ENCODE measurements around the gene THTPA. TPM values are rescaled to one million over a fixed set of nuclear protein-coding genes. Genes with fewer than 3 reads are reported as not detected.

Gene THTPA
- total RNA-seq, 4 donors from 2014 or later, result 12.5 to 19.6 (median 16.7) TPM

DNA sequence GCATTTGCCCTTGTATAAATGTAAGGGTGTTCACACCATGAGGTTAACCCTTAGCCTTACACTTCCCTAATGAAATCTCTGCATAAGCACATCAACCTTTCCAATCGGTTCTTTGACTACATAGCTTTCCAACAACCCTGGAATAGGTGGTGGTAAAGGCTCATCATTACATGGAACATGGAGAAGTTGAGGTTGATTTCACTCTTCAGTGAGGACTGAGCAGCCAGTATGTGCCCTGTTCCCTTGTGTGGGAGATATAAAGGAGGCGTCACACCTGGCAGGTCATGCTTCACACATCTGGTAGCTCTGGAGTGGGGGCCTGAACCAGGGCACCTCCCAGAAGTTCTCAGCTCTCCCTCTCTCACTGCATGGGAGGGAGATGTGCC lies 44.2 kb downstream of the THTPA start:
- TF ChIP-seq, protein P1, sequence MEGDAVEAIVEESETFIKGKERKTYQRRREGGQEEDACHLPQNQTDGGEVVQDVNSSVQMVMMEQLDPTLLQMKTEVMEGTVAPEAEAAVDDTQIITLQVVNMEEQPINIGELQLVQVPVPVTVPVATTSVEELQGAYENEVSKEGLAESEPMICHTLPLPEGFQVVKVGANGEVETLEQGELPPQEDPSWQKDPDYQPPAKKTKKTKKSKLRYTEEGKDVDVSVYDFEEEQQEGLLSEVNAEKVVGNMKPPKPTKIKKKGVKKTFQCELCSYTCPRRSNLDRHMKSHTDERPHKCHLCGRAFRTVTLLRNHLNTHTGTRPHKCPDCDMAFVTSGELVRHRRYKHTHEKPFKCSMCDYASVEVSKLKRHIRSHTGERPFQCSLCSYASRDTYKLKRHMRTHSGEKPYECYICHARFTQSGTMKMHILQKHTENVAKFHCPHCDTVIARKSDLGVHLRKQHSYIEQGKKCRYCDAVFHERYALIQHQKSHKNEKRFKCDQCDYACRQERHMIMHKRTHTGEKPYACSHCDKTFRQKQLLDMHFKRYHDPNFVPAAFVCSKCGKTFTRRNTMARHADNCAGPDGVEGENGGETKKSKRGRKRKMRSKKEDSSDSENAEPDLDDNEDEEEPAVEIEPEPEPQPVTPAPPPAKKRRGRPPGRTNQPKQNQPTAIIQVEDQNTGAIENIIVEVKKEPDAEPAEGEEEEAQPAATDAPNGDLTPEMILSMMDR (IDR thresholded peaks at IDR 0.05), result no peak
- ATAC-seq (ENCODE audit: low FRiP score), result no peak
- DNase-seq (ENCODE audit: low spot score), result no peak

DNA sequence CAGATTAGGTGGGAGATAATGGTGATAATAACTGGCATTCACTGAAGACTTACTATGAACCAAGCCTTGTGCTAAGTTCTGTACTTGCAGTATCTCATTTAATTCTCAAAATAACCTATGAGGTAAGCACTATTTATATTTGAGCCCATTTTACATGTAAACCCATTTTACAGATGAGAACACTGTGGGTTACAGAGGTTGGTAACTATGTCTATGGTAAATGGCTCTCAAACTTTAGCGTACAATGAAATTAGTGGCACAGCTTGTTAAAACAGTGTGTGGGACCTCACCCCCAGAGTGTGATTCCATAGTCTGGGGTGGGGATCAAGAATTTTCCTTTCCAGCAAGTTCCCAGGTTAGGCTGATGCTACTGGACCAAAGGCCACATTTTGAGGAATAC lies 44.7 kb downstream of the THTPA start:
- DNase-seq (ENCODE audit: low spot score) (no peak), ATAC-seq (ENCODE audit: low FRiP score) (no peak)
- TF ChIP-seq, protein P1 (IDR thresholded peaks at IDR 0.05), result no peak

DNA sequence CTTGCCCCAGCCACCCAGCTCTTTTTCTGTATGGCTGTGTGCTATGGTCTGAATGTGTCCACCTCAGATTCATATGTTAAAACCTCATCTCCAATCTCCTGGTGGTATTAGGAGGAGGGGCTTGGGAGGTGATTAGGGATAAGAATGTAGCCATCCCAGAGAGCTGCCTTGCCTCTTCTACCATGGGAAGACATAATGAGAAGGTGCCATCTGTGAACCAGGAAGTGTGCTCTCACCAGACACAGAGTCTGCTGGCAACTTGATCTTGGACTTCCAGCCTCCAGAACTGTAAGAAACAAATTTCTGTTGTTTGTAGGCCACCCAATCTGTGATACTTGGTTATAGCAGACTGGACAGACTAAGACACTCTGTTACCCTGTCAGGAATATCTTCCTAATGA lies 45.4 kb downstream of the THTPA start:
- ATAC-seq (ENCODE audit: low FRiP score), result no peak
- DNase-seq (ENCODE audit: low spot score), result no peak
- TF ChIP-seq, protein P1 (IDR thresholded peaks at IDR 0.05), result no peak

DNA sequence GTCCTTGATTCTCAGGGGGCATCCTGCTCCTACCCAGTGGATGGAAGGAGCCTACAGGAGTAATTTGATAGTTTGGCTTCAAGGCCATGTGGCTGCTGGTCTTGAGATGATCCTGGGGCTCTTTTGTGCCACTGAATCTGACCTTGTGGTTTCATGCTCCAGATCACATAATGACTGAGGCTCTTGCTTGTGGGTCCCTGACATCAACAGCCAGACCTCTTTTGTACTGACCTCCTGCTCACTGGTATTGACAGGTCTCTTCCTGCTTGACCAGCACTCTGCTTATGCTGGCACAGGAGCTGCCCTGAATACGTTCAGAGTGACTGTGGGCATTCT lies 45.7 kb downstream of the THTPA start:
- ATAC-seq (ENCODE audit: low FRiP score) (no peak), DNase-seq (ENCODE audit: low spot score) (no peak)
- TF ChIP-seq, protein P1 (IDR thresholded peaks at IDR 0.05), result no peak

DNA sequence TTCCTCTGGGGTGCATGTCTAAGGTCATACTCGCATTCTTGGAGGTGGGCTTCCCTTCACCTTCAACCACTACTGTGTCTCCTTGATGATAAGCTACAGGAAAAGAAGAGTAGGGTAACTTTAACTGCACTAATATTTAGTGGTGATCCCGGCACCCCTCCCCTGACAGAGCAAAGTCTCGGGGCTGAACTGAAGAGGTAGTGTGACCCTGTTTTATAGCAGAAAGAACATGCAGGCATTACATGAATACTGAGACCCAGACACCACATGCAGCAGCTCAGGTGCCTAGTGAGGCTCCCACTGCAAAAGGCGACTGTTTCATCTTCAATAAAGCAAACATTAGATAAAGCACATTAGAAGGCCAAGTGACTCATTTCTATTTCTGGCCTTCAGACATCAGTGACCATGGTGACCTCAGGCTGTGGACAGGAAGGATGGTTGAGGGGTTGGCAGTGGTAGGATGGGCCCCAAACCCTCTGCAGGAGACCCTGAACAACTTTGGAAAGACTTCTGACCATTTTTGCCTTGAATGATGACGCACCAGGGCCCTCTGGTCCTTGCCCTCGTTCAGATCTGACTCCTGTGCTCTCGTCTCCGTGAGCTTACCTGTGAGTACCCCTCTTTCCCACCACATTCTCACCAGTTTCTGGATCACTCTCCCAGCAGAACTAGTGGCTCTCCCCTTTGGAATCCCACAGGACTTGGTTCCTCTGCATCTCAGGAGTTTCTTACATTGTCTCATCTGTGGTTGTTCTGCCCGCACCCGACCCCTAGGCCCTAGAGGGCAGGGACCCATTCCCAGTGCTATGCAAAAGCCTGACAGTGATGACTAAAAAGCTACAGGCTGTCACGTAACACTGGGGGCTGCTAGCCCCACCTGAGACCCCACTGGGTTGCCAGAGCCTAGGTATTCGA lies 46.4 kb downstream of the THTPA start:
- TF ChIP-seq, protein P1 (IDR thresholded peaks at IDR 0.05), result no peak
- ATAC-seq (ENCODE audit: low FRiP score) (no peak), DNase-seq (ENCODE audit: low spot score) (no peak)

DNA sequence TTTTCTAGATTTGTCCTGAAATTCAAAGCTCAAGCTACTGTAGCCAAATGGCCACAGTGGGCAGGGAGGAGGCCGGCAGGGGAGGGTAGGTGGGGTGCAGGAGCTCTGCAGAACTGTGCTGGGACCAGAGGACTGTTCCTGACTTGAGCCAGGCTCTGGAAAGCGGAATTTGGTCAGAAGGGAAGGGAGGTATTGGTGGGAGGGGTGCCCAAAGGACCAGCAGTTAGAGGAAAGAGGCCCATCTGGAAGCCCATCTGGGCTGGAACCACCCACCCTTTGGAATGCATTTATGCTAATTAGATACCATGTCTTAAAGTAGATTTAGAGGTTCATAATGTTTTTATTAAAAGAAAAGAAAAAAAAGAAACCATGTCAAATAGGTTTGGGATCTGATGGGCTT lies 47.0 kb downstream of the THTPA start:
- DNase-seq (ENCODE audit: low spot score) (no peak), ATAC-seq (ENCODE audit: low FRiP score) (no peak)
- TF ChIP-seq, protein P1 (IDR thresholded peaks at IDR 0.05), result no peak

DNA sequence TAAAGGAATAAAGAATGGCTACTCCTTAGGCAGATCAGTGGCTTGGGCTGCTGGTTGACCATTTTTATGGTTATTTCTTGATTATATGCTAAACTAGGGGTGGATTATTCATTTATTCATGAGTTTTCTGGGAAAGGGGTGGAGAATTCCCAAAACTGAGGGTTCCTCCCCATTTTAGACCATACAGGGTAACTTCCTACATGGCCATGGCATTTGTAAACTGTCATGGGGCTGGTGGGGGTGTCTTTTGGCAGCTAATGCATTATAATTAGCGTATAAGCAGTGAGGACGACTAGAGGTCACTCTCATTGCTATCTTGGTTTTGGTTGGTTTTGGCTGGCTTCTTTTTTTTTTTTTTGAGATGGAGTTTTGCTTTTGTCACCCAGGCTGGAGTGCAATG lies 48.1 kb downstream of the THTPA start:
- no peak for DNase-seq (ENCODE audit: low spot score)
- ATAC-seq (ENCODE audit: low FRiP score), result no peak

More for the DNA sequence above, 48.1 kb downstream of the THTPA start:
- TF ChIP-seq, protein P1 (IDR thresholded peaks at IDR 0.05), result no peak
